Calu3 (cell line): ENCODE data around the gene RTN4RL1. TPM values are rescaled to one million over a fixed set of nuclear protein-coding genes. Genes with fewer than 3 reads are reported as not detected.
"Not testable (repeated sequence)": the region's sequence is repeated elsewhere in the genome, so short reads cannot be mapped to it uniquely, and the experiment has no call there.

Experiments used
- BruUV-seq: library from RNA; stranded (reverse); fragments of 400-500 nt; replicated peaks from 2 replicates; lab custom pipeline; 2021; lab: Mats Ljungman, UMichigan
- CTCF ChIA-PET: fragments of 300-600 bp; sonication (Branson Sonifier 250); formaldehyde crosslinking; loops from one replicate; lab custom pipeline; 2022; ENCODE audit warnings: antibody characterized with exemption; lab: Charles Lee
- DNase-seq: peaks from one replicate; pipeline ENCODE4 v3.0.0; 2022
- H3K27ac Mint-ChIP-seq: one replicate; pipeline ENCODE4 v1.8.0; 2022; ENCODE audit warnings: mixed read lengths; ENCODE audit not compliant: unreplicated experiment
- H3K27me3 Mint-ChIP-seq: one replicate; pipeline ENCODE4 v1.8.0; 2022; ENCODE audit warnings: mixed read lengths; ENCODE audit not compliant: unreplicated experiment
- H3K36me3 Mint-ChIP-seq: one replicate; pipeline ENCODE4 v1.8.0; 2022; ENCODE audit warnings: mild to moderate bottlenecking, moderate library complexity, mixed read lengths; ENCODE audit not compliant: insufficient read depth, unreplicated experiment
- H3K4me1 Mint-ChIP-seq: one replicate; pipeline ENCODE4 v1.8.0; 2022; ENCODE audit warnings: mild to moderate bottlenecking, low read depth, mixed read lengths; ENCODE audit not compliant: unreplicated experiment
- H3K4me3 Mint-ChIP-seq: one replicate; pipeline ENCODE4 v1.8.0; 2022; ENCODE audit warnings: mild to moderate bottlenecking, low read depth, moderate library complexity, mixed read lengths; ENCODE audit not compliant: unreplicated experiment
- H3K9me3 Mint-ChIP-seq: one replicate; pipeline ENCODE4 v1.8.0; 2022; ENCODE audit warnings: low read depth, mixed read lengths; ENCODE audit not compliant: unreplicated experiment
- intact Hi-C: fragments of 100-400 bp; cut with micrococcal nuclease; formaldehyde crosslinking; loops from one replicate; pipeline ENCODE4 v1.10.0; 2022; ENCODE audit not compliant: unreplicated experiment
- total RNA-seq: library from RNA; stranded (reverse); gene quantifications from 2 replicates; pipeline ENCODE4 v1.2.3, GENCODE V29; 2022
- TF ChIP-seq, protein P1 (sequence below): fragments of 200-600 bp; IDR thresholded peaks from one replicate; pipeline ENCODE4 v1.8.0; 2022; ENCODE audit warnings: antibody characterized with exemption; ENCODE audit not compliant: unreplicated experiment

The RTN4RL1 gene
- total RNA-seq, 1 experiment from 2014 or later: not detected

DNA sequence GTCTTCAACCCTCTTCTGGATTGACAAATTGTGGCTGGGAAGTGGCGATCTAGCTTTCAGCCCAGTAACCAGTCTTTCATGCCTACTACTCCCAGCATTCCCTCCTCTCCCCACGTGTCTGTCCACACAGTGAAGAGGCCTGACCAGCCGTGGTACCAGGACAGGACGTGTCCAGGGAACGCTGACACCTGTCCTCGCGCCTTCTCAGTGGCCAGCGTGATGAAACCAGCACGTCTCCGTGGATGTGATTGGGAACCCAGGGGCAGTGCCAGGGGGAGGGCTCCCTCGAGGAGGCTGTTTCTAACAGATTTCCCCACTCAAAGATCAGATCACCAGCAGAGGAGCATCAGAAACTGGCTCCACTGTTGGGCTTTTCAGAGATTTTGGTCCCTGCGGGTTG is 126.3 kb downstream of the RTN4RL1 start:
- Mint-ChIP-seq H3K27me3 (no peaks in the 10 kb centered on the region), H3K9me3 (no peaks in the 10 kb centered on the region), H3K4me1 (peaks cover 14% of the 10 kb centered on the region), H3K36me3 (peaks cover 10% of the 10 kb centered on the region), H3K27ac (no peak overlapping the region), H3K4me3 (no peak overlapping the region)
- CTCF ChIA-PET: no interaction called here
- DNase-seq: no peak
- no TSS peak for BruUV-seq
- intact Hi-C loops: no loop called here
- TF ChIP-seq, protein P1, sequence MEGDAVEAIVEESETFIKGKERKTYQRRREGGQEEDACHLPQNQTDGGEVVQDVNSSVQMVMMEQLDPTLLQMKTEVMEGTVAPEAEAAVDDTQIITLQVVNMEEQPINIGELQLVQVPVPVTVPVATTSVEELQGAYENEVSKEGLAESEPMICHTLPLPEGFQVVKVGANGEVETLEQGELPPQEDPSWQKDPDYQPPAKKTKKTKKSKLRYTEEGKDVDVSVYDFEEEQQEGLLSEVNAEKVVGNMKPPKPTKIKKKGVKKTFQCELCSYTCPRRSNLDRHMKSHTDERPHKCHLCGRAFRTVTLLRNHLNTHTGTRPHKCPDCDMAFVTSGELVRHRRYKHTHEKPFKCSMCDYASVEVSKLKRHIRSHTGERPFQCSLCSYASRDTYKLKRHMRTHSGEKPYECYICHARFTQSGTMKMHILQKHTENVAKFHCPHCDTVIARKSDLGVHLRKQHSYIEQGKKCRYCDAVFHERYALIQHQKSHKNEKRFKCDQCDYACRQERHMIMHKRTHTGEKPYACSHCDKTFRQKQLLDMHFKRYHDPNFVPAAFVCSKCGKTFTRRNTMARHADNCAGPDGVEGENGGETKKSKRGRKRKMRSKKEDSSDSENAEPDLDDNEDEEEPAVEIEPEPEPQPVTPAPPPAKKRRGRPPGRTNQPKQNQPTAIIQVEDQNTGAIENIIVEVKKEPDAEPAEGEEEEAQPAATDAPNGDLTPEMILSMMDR: no peak

DNA sequence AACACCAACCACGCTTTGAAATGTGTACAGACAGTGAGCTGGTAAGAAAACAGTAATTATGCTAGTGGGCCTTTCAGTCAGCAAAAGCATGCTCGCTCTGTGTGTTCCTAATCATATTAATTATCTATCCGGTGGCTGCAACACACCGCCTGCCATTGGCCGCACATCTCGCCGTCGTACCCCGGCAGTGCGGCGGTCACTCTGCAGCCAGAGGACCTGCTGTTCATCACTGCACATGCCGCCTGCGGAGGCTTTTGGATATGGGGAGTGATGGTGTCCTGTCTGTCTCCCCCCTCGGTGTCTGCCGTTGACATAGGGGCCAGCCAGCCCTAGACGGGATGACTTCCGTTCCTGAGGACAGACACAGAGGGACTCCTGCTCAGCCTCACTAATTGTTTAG is 126.8 kb downstream of the RTN4RL1 start:
- no peak for DNase-seq
- BruUV-seq: no TSS peak
- Mint-ChIP-seq H3K27me3 (no peaks in the 10 kb centered on the region), H3K9me3 (no peaks in the 10 kb centered on the region), H3K4me1 (peaks cover 14% of the 10 kb centered on the region), H3K27ac (no peak overlapping the region), H3K36me3 (peaks cover 11% of the 10 kb centered on the region), H3K4me3 (no peak overlapping the region)
- intact Hi-C loops: no loop called here
- TF ChIP-seq, protein P1: no peak
- CTCF ChIA-PET: no interaction called here

DNA sequence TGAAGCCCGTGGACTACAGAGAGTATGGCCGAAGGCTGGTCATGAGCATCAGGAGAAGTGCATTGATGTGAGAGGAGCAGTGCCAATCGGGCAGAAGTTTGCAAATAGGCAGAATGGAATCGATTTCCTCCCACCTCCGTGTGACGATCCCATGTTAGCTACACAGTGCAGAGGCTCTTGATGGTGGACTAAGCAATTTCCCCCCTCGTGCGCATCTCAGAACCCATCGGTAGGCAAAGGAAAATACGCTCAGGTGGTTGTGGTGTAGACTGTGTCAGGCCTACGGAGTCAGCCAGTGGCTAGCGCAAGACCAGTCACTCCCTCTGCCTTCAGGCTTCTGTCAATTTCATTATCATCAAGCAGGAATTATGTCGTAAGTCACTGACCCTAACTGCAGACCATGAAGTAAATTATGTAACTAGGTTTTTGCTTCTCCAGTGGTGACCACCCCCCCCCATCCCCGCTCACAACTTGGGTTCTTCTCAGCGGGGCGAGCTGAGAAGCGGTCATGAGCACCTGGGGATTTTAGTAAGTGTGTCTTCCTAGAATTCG is 128.0 kb downstream of the RTN4RL1 start:
- CTCF ChIA-PET: no interaction called here
- Mint-ChIP-seq H3K27me3 (no peaks in the 10 kb centered on the region), H3K36me3 (peaks cover 11% of the 10 kb centered on the region), H3K4me3 (no peak overlapping the region), H3K4me1 (peaks cover 14% of the 10 kb centered on the region), H3K9me3 (no peaks in the 10 kb centered on the region), H3K27ac (no peak overlapping the region)
- DNase-seq: no peak
- intact Hi-C loops: no loop called here
- TSS peak; percentile 58 for BruUV-seq
- TF ChIP-seq, protein P1: no peak

DNA sequence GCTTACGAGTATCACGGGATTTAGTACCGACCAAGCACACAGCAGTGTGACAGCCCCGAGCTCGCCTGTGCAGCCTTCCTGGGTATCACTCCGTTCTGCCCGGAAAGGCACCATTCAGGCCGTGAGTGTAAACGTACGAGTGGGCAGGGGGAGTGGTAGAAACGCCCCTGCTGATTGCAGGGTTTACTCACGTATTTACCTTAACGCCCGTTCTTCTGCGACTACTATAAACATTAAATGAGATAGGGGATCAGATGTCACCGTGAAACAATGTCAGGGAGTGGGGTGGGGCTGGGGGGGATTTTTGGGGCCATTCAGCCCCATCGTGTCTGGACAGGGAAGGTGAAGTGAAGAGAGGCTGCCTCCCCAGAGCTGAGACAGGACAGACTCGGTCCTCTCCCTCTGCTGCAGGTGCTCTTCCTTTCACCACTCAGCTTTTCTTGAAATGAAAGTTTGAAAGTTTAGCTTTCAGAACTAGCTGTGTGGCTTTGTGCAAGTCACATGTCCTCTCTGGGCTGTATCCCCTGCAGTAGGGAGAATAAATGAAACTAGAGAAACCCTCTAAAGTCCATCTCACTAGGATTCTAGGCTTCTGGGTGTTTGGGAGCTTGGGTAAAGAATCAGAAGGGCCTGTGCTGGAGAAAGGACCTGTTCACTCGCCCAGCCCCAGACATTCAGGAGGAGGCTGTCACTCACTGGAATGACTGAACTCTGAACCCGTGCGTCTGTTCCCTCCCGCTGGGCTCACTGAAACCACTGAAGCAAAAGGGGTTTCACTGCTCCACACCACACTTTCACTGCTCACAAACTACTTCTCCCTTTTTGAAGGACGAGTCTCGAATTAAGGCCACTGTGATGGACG is 128.7 kb downstream of the RTN4RL1 start:
- DNase-seq: no peak
- H3K9me3 Mint-ChIP-seq: no peaks in the 10 kb centered on the region
- intact Hi-C loops: no loop called here
- H3K4me3 Mint-ChIP-seq: no peak overlapping the region
- no peaks in the 10 kb centered on the region for H3K27me3 Mint-ChIP-seq
- peaks cover 14% of the 10 kb centered on the region for H3K4me1 Mint-ChIP-seq
- H3K27ac Mint-ChIP-seq: no peak overlapping the region
- TF ChIP-seq, protein P1: no peak
- no TSS peak for BruUV-seq
- CTCF ChIA-PET: no interaction called here
- H3K36me3 Mint-ChIP-seq: peaks cover 11% of the 10 kb centered on the region

DNA sequence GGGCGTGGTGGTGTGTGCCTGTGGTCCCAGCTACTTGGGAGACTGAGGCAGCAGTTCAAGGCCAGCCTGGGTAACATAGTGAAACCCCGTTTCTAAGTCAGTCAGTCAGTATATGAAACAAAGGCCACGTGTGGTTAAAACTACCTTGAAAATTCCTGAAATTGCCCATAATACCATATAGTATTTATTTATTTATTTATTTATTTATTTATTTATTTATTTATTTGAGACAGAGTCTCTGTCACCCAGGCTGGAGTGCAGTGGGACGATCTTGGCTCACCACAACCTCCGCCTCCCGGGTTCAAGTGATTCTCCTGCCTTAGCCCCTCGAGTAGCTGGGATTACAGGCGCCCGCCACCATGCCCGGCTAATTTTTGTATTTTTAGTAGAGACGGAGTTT is 129.7 kb downstream of the RTN4RL1 start:
- H3K36me3 Mint-ChIP-seq: peaks cover 16% of the 10 kb centered on the region
- DNase-seq, BruUV-seq, H3K27ac Mint-ChIP-seq, H3K9me3 Mint-ChIP-seq, H3K27me3 Mint-ChIP-seq, H3K4me3 Mint-ChIP-seq, intact Hi-C loops: not testable (repeated sequence)
- H3K4me1 Mint-ChIP-seq: peaks cover 14% of the 10 kb centered on the region
- CTCF ChIA-PET: interaction anchor here (0.6 kb wide), 1 partner anchor 92 kb away, joined by 8 read pairs; no protein-coding TSS in a partner anchor
